C4-2B (cell line): ENCODE data around the gene ADGRA1.

Source experiments
- ZFX ChIP-seq: fragments of 450-650 bp; IDR thresholded peaks from 2 replicates; pipeline ENCODE4 v1.6.1; 2017
- TF ChIP-seq, protein P1 (sequence below): fragments of 450-650 bp; conservative IDR thresholded peaks from 2 replicates; pipeline ENCODE4 v1.5.1; 2017; ENCODE audit warnings: mild to moderate bottlenecking

GRCh38 chr10:133043541-133044225, 44.0 kb upstream of the ADGRA1 start:
- TF ChIP-seq, protein P1, sequence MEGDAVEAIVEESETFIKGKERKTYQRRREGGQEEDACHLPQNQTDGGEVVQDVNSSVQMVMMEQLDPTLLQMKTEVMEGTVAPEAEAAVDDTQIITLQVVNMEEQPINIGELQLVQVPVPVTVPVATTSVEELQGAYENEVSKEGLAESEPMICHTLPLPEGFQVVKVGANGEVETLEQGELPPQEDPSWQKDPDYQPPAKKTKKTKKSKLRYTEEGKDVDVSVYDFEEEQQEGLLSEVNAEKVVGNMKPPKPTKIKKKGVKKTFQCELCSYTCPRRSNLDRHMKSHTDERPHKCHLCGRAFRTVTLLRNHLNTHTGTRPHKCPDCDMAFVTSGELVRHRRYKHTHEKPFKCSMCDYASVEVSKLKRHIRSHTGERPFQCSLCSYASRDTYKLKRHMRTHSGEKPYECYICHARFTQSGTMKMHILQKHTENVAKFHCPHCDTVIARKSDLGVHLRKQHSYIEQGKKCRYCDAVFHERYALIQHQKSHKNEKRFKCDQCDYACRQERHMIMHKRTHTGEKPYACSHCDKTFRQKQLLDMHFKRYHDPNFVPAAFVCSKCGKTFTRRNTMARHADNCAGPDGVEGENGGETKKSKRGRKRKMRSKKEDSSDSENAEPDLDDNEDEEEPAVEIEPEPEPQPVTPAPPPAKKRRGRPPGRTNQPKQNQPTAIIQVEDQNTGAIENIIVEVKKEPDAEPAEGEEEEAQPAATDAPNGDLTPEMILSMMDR: no peak
- TF ChIP-seq ZFX: no peak
